Measurements from ENCODE around the gene TNRC6B.

DNA sequence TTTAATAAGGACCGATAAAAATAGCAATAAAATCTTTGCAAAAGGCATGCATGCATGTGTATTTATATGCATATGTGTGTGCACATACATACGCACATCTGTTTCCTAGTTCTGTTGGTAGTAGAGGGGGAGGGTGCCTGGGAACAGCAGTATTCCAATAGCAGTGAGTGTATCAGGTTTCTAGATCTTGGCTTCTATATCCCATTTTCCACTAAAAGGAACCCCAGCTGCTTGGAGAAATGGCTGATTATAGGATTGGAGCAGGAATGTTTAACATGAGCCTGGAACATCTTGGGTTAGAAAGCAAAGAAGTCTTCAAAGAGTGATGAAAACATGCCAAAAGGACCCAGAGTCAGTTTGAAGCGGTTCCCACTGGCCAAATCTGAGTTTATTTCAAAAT is 21.0 kb downstream of the TNRC6B start:
- no peak for TF ChIP-seq ZNF274 (IDR thresholded peaks at IDR 0.05; ENCODE audit: low read depth, low read length)
- no peak for TF ChIP-seq YY1 (IDR thresholded peaks at IDR 0.05; ENCODE audit: insufficient read depth, insufficient read length)
